ENCODE results near the gene RIC8B.

GRCh38 chr12:106750524-106750923, 24.0 kb upstream of the RIC8B start:
- TF ChIP-seq EP300 (IDR thresholded peaks at IDR 0.05) = no peak
- no peak for TF ChIP-seq POLR2AphosphoS5 (IDR thresholded peaks at IDR 0.05)

All from sigmoid colon (tissue), 4 donors.